Gastrocnemius medialis (tissue), 4 donors: ENCODE data around the gene CHCHD3.

Source experiments
- POLR2A ChIP-seq, 2 donors: fragments of 450-650 bp; IDR thresholded peaks; one replicate each; pipeline ENCODE4 v1.6.1; 2017; ENCODE audit warnings: antibody characterized with exemption in 2 of 2, mild to moderate bottlenecking in 2 of 2, moderate library complexity in 2 of 2
- TF ChIP-seq, protein P1 (sequence below), 5 experiments: fragments of 450-650 bp in 3 of 5; fragments of 200-600 bp in 2 of 5; sonication (generic) in 2 of 5; IDR thresholded peaks in 4 of 5; conservative IDR thresholded peaks in 1 of 5; 1 replicate in 4 of 5; 2 replicates in 1 of 5; pipeline ENCODE4 v1.5.1; 2016 to 2019; ENCODE audit warnings: antibody characterized with exemption in 5 of 5, mild to moderate bottlenecking in 3 of 5, moderate library complexity in 3 of 5

DNA sequence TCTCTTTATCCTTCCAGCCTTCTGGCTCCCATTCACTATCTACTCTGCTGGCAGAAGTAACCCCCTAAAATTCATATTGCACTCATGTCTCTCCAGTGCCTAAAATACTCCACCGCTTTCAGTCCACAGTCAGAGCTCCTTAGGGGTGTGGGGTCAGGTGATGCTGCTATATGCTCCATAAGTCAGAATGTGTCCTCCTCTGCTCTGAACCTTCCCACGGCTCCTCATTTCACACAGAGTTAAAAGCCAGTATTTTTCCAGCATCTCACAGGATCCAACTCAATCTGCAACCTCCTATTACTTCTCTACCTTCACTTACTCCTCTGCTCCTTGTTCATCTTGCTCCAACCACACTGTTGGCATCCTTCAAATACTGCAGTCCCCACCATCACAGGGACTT is 31.1 kb upstream of the CHCHD3 start:
- no peak for TF ChIP-seq POLR2A (IDR thresholded peaks at IDR 0.05)
- TF ChIP-seq, protein P1, sequence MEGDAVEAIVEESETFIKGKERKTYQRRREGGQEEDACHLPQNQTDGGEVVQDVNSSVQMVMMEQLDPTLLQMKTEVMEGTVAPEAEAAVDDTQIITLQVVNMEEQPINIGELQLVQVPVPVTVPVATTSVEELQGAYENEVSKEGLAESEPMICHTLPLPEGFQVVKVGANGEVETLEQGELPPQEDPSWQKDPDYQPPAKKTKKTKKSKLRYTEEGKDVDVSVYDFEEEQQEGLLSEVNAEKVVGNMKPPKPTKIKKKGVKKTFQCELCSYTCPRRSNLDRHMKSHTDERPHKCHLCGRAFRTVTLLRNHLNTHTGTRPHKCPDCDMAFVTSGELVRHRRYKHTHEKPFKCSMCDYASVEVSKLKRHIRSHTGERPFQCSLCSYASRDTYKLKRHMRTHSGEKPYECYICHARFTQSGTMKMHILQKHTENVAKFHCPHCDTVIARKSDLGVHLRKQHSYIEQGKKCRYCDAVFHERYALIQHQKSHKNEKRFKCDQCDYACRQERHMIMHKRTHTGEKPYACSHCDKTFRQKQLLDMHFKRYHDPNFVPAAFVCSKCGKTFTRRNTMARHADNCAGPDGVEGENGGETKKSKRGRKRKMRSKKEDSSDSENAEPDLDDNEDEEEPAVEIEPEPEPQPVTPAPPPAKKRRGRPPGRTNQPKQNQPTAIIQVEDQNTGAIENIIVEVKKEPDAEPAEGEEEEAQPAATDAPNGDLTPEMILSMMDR (IDR thresholded peaks at IDR 0.05 in 4 of 5, conservative IDR thresholded peaks at IDR 0.05 in 1 of 5), result no peak
